NCI-H2029 treated with DMSO at 0.1 percent for 48 hours (cell line): ENCODE data around the gene ABCC1.
"Not testable (repeated sequence)": the region's sequence is repeated elsewhere in the genome, so short reads cannot be mapped to it uniquely, and the experiment has no call there.

Source experiments
- DNase-seq: peaks from one replicate; lab custom pipeline; 2025; lab: John Stamatoyannopoulos, UW

ABCC1 gene

GRCh38 chr16:16159662-16160061 is 210.2 kb downstream of the ABCC1 start:
- no peak for DNase-seq

GRCh38 chr16:16161319-16161718 is 211.9 kb downstream of the ABCC1 start:
- DNase-seq: no peak

GRCh38 chr16:16161840-16162239 is 212.4 kb downstream of the ABCC1 start:
- DNase-seq: not testable (repeated sequence)

GRCh38 chr16:16162591-16162990 is 213.2 kb downstream of the ABCC1 start:
- DNase-seq: no peak

- DNase-seq: no peak
These were observed 213.7 kb downstream of the ABCC1 start for GRCh38 chr16:16163109-16163508.

GRCh38 chr16:16163571-16163970 is 214.2 kb downstream of the ABCC1 start:
- no peak for DNase-seq

- no peak for DNase-seq
These were observed 214.8 kb downstream of the ABCC1 start for GRCh38 chr16:16164243-16164642.

- no peak for DNase-seq
These were observed 216.7 kb downstream of the ABCC1 start for GRCh38 chr16:16166085-16166484.

- DNase-seq: no peak
These were observed 217.5 kb downstream of the ABCC1 start for GRCh38 chr16:16166949-16167348.

- no peak for DNase-seq
These were observed 218.5 kb downstream of the ABCC1 start for GRCh38 chr16:16167927-16168326.

GRCh38 chr16:16168431-16168830 is 219.0 kb downstream of the ABCC1 start:
- DNase-seq: no peak

GRCh38 chr16:16169615-16170014 is 220.2 kb downstream of the ABCC1 start:
- no peak for DNase-seq

- no peak for DNase-seq
These were observed 222.0 kb downstream of the ABCC1 start for GRCh38 chr16:16171332-16171919.

- no peak for DNase-seq
These were observed 223.6 kb downstream of the ABCC1 start for GRCh38 chr16:16172991-16173390.

GRCh38 chr16:16175296-16175695 is 225.9 kb downstream of the ABCC1 start:
- DNase-seq: no peak

- no peak for DNase-seq
These were observed 226.9 kb downstream of the ABCC1 start for GRCh38 chr16:16176328-16176727.

GRCh38 chr16:16178455-16179162 is 229.2 kb downstream of the ABCC1 start:
- DNase-seq: no peak

GRCh38 chr16:16181748-16182147 is 232.3 kb downstream of the ABCC1 start:
- DNase-seq: not testable (repeated sequence)

- no peak for DNase-seq
These were observed 233.5 kb downstream of the ABCC1 start for GRCh38 chr16:16182918-16183317.

- no peak for DNase-seq
These were observed 234.1 kb downstream of the ABCC1 start for GRCh38 chr16:16183562-16183961.

- no peak for DNase-seq
These were observed 235.2 kb downstream of the ABCC1 start for GRCh38 chr16:16184594-16184993.

GRCh38 chr16:16185095-16185494 is 235.7 kb downstream of the ABCC1 start:
- no peak for DNase-seq

GRCh38 chr16:16186820-16187219 is 237.4 kb downstream of the ABCC1 start:
- no peak for DNase-seq

GRCh38 chr16:16188827-16189226 is 239.4 kb downstream of the ABCC1 start:
- no peak for DNase-seq
